Dendritic cell treated with granulocyte-macrophage colony-stimulating factor and Interleukin-4, amounts not matched to agents 40 ng/mL and 50 ng/mL, for 4 days (primary cell): ENCODE measurements around the gene AOAH.

ENCODE experiments used
- H3K27ac Mint-ChIP-seq: one replicate; pipeline ENCODE4 v1.8.0; 2022; ENCODE audit warnings: mild to moderate bottlenecking, mixed read lengths
- H3K27me3 Mint-ChIP-seq: one replicate; pipeline ENCODE4 v1.8.0; 2022; ENCODE audit warnings: mild to moderate bottlenecking, mixed read lengths
- H3K36me3 Mint-ChIP-seq: one replicate; pipeline ENCODE4 v1.8.0; 2022; ENCODE audit warnings: low read depth, mixed read lengths
- H3K4me1 Mint-ChIP-seq: one replicate; pipeline ENCODE4 v1.8.0; 2022; ENCODE audit warnings: low read depth, mixed read lengths
- H3K4me3 Mint-ChIP-seq: one replicate; pipeline ENCODE4 v1.8.0; 2022; ENCODE audit warnings: mild to moderate bottlenecking, moderate library complexity, mixed read lengths
- H3K9me3 Mint-ChIP-seq: one replicate; pipeline ENCODE4 v1.8.0; 2022; ENCODE audit warnings: mixed read lengths
- intact Hi-C: fragments of 100-400 bp; cut with micrococcal nuclease; formaldehyde crosslinking; loops from one replicate; pipeline ENCODE4 v1.15.0; 2022

Gene AOAH

DNA sequence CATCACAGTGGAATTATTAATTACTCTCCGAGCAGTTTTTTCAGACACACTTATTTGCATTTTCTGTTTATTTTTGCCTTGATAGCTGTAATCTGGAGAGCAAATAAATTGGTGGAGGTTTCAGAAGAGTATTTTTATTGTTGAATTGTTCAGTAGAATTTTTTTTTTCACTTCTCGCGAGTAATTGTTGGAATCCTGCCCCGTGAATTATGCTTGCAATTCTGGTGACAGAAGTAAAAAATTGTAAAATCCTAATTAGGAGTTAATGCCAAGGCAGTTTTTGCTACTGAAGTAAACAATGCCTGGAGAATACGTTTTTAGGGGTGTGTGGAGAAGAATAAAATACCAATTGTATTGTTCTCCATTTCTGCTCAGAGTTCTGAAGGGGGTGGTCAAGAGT lies 88.2 kb downstream of the AOAH start:
- Mint-ChIP-seq H3K27ac (no peak overlapping the region), H3K4me1 (peaks cover 14% of the 10 kb centered on the region), H3K9me3 (no peaks in the 10 kb centered on the region), H3K4me3 (no peak overlapping the region), H3K27me3 (no peaks in the 10 kb centered on the region), H3K36me3 (peaks cover 100% of the 10 kb centered on the region)
- intact Hi-C loops: no loop called here

- Mint-ChIP-seq H3K36me3 (peaks cover 100% of the 10 kb centered on the region), H3K27ac (no peak overlapping the region), H3K4me1 (peaks cover 7% of the 10 kb centered on the region), H3K9me3 (no peaks in the 10 kb centered on the region), H3K27me3 (no peaks in the 10 kb centered on the region), H3K4me3 (no peak overlapping the region)
- intact Hi-C loops: no loop called here
Observed at GRCh38 chr7:36635091-36635490, 89.2 kb downstream of the AOAH start.

- Mint-ChIP-seq H3K4me1 (peaks cover 5% of the 10 kb centered on the region), H3K4me3 (no peak overlapping the region), H3K36me3 (peaks cover 100% of the 10 kb centered on the region), H3K27me3 (no peaks in the 10 kb centered on the region), H3K27ac (no peak overlapping the region), H3K9me3 (no peaks in the 10 kb centered on the region)
- intact Hi-C loops: no loop called here
Observed at GRCh38 chr7:36633377-36633776, 90.9 kb downstream of the AOAH start.

- Mint-ChIP-seq H3K27ac (no peak overlapping the region), H3K36me3 (peaks cover 93% of the 10 kb centered on the region), H3K9me3 (no peaks in the 10 kb centered on the region), H3K27me3 (no peaks in the 10 kb centered on the region), H3K4me1 (peaks cover 34% of the 10 kb centered on the region), H3K4me3 (no peak overlapping the region)
- intact Hi-C loops: no loop called here
Observed at GRCh38 chr7:36630112-36630650, 94.1 kb downstream of the AOAH start.

- intact Hi-C loops: no loop called here
- Mint-ChIP-seq H3K4me3 (no peak overlapping the region), H3K36me3 (peaks cover 93% of the 10 kb centered on the region), H3K4me1 (peaks cover 42% of the 10 kb centered on the region), H3K27ac (no peak overlapping the region), H3K27me3 (no peaks in the 10 kb centered on the region), H3K9me3 (no peaks in the 10 kb centered on the region)
Observed at GRCh38 chr7:36629351-36629750, 94.9 kb downstream of the AOAH start.

DNA sequence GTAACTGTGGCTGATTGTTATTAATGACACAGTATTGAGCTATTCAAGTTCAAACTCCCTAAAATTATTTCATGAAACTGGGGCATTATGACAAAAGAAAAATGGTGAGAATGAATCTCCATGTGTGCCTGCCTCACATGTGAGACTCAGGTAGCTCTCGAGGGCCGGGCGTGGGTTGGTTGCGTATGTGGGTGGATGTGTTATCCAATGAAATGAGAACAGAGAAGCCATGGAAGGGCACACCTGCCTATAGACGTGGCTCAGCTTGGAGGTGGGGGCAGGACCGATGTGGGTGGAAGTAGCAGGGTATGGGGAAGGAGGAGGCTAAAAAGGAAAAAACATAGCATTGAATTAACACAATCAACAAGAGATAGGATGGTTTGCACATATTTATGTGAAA lies 96.5 kb downstream of the AOAH start:
- Mint-ChIP-seq H3K4me3 (no peak overlapping the region), H3K27ac (peak overlapping the region; percentile 94), H3K36me3 (peaks cover 80% of the 10 kb centered on the region), H3K4me1 (peaks cover 56% of the 10 kb centered on the region), H3K9me3 (no peaks in the 10 kb centered on the region), H3K27me3 (no peaks in the 10 kb centered on the region)
- intact Hi-C loops: no loop called here

GRCh38 chr7:36626111-36626510 lies 98.2 kb downstream of the AOAH start:
- intact Hi-C loops: no loop called here
- no peaks in the 10 kb centered on the region for H3K27me3 Mint-ChIP-seq
- H3K36me3 Mint-ChIP-seq: peaks cover 80% of the 10 kb centered on the region
- H3K4me1 Mint-ChIP-seq: peaks cover 73% of the 10 kb centered on the region
- no peak overlapping the region for H3K4me3 Mint-ChIP-seq
- H3K27ac Mint-ChIP-seq: peak overlapping the region; percentile 94
- no peaks in the 10 kb centered on the region for H3K9me3 Mint-ChIP-seq

DNA sequence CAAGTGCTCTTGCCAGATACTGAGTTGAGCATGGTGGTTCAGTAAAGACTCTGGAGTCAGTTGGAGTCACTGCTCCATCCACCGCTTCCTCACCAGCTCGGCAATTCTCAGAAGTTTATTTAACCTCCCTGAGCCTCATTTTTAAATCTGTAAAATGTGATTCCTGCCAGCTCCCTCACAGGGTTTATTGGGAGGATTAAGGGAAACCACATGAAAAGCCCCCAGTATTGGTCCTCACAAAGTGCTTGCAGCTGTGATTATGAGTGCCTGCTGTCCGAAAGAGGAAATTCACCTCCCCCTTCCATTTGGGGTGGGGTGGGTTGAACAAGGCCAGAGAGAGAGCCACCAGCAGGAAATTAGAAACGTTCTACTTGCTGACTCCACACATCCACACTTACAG lies 99.0 kb downstream of the AOAH start:
- Mint-ChIP-seq H3K27me3 (no peaks in the 10 kb centered on the region), H3K27ac (peak overlapping the region; percentile 94), H3K4me1 (peaks cover 74% of the 10 kb centered on the region), H3K36me3 (peaks cover 80% of the 10 kb centered on the region), H3K4me3 (no peak overlapping the region), H3K9me3 (no peaks in the 10 kb centered on the region)
- intact Hi-C loops: no loop called here

DNA sequence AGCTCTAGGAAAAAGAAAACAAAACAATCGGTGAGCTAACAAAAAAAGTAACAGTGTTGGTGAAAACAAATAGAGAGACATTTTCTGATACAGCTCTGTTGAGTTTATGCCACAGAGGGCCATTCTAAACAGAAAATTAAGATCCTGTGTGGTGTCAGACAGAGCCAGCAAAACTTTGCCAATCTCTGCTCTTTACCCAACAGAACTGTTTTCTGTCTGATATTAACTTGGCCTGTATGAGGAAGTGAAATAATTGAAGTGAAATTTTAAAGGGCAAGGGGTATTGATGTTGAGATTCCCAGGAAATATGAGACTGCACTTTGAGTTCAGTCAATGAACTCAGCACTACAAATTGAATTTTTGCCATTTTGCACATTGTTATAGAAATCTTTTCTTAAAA lies 101.0 kb downstream of the AOAH start:
- H3K36me3 Mint-ChIP-seq: peaks cover 78% of the 10 kb centered on the region
- H3K4me3 Mint-ChIP-seq: peak overlapping the region; percentile 46
- H3K27ac Mint-ChIP-seq: peak overlapping the region; percentile 94
- peaks cover 84% of the 10 kb centered on the region for H3K4me1 Mint-ChIP-seq
- H3K9me3 Mint-ChIP-seq: no peaks in the 10 kb centered on the region
- intact Hi-C loops: no loop called here
- H3K27me3 Mint-ChIP-seq: no peaks in the 10 kb centered on the region

DNA sequence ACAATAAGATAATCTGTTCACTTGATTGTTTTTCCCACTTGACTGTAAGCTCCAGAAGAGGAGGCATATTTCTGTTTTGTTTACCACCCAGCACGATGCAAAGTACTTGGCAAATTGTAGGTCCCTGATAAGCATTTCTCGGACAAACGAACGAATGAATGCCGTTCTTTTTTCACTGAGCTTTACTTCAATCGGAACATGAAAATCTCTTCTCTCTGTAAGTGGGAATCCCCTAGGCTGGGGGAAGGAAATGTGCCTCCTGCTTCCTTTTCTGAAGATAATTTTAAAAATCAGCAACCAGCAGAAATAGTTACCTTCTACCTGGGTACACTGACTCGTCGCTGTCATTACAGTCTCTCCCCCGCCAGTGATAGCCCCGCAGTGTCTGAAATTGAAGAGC lies 102.9 kb downstream of the AOAH start:
- H3K4me3 Mint-ChIP-seq: peak overlapping the region; percentile 13
- no peaks in the 10 kb centered on the region for H3K27me3 Mint-ChIP-seq
- intact Hi-C loops: no loop called here
- peak overlapping the region; percentile 94 for H3K27ac Mint-ChIP-seq
- peaks cover 69% of the 10 kb centered on the region for H3K4me1 Mint-ChIP-seq
- no peaks in the 10 kb centered on the region for H3K9me3 Mint-ChIP-seq
- peaks cover 80% of the 10 kb centered on the region for H3K36me3 Mint-ChIP-seq

GRCh38 chr7:36620166-36620708 lies 104.1 kb downstream of the AOAH start:
- intact Hi-C loops: no loop called here
- Mint-ChIP-seq H3K36me3 (peaks cover 84% of the 10 kb centered on the region), H3K9me3 (no peaks in the 10 kb centered on the region)

GRCh38 chr7:36617408-36617807 lies 106.9 kb downstream of the AOAH start:
- intact Hi-C loops: no loop called here
- H3K4me1 Mint-ChIP-seq: peaks cover 59% of the 10 kb centered on the region
- H3K4me3 Mint-ChIP-seq: no peak overlapping the region
- H3K9me3 Mint-ChIP-seq: no peaks in the 10 kb centered on the region
- H3K27me3 Mint-ChIP-seq: no peaks in the 10 kb centered on the region
- peak overlapping the region; percentile 20 for H3K27ac Mint-ChIP-seq
- peaks cover 91% of the 10 kb centered on the region for H3K36me3 Mint-ChIP-seq

More at GRCh38 chr7:36620166-36620708, 104.1 kb downstream of the AOAH start:
- no peaks in the 10 kb centered on the region for H3K27me3 Mint-ChIP-seq
- peaks cover 65% of the 10 kb centered on the region for H3K4me1 Mint-ChIP-seq
- peak overlapping the region; percentile 69 for H3K27ac Mint-ChIP-seq
- H3K4me3 Mint-ChIP-seq: no peak overlapping the region

- Mint-ChIP-seq H3K27me3 (no peaks in the 10 kb centered on the region), H3K4me3 (no peak overlapping the region), H3K36me3 (peaks cover 91% of the 10 kb centered on the region), H3K9me3 (no peaks in the 10 kb centered on the region), H3K4me1 (peaks cover 46% of the 10 kb centered on the region), H3K27ac (peak overlapping the region; percentile 50)
- intact Hi-C loops: no loop called here
Observed at GRCh38 chr7:36615852-36616540, 108.3 kb downstream of the AOAH start.

GRCh38 chr7:36614959-36615358 lies 109.3 kb downstream of the AOAH start:
- Mint-ChIP-seq H3K36me3 (peaks cover 89% of the 10 kb centered on the region), H3K27ac (peak overlapping the region; percentile 80), H3K9me3 (no peaks in the 10 kb centered on the region), H3K27me3 (no peaks in the 10 kb centered on the region), H3K4me1 (peaks cover 46% of the 10 kb centered on the region), H3K4me3 (no peak overlapping the region)
- intact Hi-C loops: no loop called here
